GM18502 (cell line): ENCODE measurements around the gene VSTM2L.

Experiments used
- ATAC-seq: cut with Tn5 transposase; IDR thresholded peaks from one replicate; pipeline ENCODE4 v1.9.1; 2021; ENCODE audit warnings: mild to moderate bottlenecking; ENCODE audit not compliant: unreplicated experiment, poor library complexity

Gene VSTM2L

DNA sequence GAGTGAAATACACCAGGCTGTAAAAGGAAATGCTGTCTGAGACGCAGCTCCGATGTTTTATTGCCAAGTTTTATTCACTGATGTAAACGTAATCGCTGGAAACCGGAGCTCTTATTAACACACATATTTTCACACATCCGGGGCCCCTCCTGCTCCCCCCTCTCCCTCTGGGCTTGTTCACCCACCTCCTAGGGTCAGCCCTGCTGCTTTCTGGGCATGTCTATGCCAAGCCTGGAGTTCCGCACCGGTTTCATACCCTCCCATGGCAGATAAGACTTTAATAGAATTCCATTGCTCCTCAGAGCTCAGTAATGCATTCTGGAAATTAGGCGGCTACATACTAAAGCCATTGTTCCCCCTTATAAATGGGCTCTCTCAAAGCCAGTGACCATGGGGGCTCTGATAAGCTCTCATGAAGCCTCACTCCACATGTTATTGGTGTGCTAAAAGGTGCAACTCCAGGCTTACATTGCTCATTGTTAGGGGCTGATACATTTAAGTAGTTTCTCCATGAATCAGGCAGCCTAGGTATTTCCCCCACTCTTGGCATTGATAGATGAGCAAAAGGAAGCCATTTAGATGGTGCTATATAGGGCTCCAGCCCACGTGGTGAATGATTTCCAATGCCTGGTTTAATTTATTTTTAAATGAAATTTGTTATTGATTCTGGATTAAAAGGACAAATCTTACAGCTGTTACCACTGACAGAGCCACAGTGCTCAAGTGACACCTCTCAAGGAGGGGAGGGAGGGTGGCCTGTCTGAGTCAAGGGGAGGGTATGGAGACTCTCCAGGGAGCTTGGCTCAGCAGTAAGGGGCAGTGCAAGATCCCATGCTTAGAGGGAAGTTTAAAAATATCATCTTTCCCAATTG lies 4.5 kb upstream of the VSTM2L start:
- ATAC-seq = no peak

DNA sequence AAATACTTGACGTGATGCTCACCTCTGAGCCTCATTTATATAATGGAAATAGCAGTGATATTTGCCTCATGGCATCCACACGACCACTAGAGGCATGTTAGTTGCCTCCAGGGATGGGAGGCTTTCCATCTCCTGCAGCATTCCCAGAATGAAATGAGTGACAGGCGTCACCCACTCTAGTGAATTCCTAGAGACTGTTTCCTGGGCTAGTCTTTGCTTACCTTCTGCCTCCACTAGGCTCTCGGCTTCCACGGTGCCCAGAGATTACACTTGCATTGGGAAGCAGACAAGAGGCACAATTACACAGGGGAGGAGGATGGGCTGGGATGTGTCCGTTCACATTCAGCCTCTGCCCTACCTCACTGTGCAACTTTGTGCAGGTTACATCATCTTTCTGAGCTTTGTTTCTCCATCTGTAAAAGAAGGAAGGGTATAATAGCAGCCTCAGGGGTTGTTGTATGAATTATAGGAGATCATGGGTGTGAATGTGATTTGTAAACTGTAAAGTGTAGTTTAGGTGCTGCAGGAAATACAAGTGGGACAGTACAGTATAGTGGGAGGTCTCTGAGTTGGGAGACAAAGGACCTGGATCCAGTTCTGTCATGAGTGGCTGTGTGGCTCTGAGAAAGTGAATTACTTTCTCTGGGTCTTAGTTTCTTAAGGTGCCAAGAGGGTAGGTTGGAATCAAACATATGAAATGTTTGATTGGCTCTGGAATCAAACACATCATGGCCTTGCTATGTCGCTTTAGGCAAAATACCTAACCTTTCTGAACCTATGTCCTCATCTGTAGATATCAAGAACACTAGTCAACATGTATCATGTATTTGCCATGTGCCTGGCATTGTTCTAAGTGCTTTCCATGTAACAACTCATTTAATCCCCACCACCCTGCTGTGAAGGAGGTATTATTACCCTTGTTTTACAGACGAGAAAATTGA lies 3.6 kb upstream of the VSTM2L start:
- ATAC-seq = no peak

DNA sequence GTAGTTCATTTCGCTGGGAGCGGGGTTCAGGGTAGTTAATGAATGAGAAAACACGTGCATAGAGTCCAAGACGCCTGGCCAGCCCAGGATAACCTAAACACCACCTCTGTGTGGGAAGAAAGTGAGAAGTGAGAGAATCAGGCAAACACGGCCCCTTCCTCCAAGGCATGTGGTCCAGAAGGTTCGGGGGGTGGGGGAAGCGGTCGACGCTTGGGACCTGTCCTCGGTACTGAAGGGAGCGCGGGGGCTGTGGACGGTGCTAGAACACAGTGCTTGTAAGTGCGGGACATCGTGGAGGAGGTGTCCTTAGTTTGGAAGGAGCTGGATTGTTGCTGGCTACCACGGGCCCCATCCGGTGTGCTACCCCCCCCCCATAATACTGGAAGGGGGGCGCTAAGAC lies 1.7 kb upstream of the VSTM2L start:
- no peak for ATAC-seq

DNA sequence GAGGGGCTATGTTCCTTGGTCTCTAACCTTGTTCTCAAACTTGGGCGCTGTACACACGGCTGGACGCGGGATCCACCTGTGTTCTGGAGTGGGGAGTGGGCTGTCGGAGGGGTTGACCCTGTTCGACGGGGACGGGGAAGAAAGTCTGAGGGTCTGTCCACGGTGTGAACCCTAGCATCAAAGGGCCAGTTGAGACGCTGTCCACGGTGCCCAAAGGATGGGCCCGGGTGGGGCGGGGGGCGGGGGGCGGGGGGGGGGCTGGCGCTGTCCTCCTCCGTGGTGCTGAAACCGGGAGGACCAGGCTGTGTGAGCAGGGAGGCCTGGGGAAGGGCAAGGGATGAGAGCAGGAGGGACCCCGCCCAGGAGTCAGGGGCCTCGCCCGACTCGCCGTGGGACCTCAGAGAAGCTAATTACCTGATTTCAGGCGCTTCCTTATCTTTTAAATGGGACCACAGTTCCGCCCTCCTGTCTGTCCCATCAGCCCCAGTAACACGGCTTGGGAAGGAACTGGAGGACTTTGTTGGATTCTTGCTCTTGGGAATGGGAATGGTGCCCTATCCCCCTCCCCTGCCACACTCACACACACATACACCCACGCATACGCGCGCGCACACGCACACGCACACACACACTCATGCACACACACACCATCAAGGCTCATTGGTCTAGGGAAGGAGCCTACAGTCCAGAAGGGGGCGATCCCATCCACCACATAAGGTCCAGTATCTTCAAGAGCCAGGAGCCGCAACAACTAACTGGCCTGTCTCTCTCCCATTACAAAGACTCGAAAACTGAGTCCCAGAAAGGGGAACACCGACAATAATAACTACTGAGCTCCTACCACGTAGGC lies 1.0 kb upstream of the VSTM2L start:
- no peak for ATAC-seq

DNA sequence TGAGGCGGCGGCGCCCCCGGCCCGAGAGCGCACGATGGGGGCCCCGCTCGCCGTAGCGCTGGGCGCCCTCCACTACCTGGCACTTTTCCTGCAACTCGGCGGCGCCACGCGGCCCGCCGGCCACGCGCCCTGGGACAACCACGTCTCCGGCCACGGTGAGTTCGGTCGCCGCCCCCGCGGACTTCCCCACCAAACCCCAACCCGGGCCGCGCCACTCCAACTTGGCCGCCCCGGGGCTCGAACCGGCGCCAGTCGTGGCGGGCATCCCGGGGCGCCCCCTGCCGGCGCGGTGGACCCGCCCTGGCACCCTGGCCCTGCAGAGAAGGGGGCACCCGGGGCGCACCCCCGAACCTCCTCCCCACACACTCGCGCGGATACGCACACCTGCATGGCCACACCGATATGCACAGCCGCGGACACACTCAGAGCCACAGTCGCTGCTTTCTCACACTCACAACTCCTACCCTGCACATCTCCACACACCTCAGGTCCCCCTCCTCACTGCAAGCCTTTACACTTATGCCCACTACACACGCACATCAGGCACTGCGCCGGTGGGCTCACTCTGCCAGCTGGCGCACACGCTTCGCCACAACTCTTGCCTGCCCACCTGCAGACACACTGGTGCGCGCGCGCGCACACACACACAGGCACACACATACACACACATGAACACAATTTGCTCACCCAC lies 535 bp downstream of the VSTM2L start:
- ATAC-seq = no peak

DNA sequence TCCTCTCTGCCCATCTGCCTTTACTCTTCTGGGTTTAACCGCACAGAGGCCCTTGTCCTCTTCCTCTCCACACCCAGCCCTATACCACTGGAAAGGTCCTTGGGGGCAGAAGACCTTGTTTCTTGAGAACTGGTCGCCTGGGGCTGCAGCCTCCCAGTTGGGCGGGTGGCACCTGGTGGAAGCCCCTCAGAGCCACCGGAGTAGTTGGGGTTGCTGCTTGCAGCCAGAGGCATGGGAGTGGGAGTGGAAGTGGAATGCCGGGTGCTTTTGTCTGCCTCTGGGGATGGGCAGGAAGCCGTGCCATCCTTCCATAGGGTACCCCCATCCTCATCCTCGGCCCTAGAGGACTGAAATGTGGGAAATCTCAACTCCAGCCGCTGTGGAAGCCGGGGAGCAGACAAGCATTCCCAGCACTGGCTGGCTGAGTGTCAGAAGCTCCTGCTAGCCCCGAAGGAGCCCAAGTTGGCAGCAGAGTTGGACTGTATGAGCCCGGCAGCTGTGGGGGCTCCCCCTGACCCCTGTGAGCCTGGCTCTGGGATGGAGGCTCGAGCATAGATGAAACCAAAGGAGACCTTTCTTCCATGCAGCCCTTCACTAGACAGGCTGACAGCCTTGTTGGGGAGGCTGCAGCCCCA lies 1.2 kb downstream of the VSTM2L start:
- no peak for ATAC-seq

DNA sequence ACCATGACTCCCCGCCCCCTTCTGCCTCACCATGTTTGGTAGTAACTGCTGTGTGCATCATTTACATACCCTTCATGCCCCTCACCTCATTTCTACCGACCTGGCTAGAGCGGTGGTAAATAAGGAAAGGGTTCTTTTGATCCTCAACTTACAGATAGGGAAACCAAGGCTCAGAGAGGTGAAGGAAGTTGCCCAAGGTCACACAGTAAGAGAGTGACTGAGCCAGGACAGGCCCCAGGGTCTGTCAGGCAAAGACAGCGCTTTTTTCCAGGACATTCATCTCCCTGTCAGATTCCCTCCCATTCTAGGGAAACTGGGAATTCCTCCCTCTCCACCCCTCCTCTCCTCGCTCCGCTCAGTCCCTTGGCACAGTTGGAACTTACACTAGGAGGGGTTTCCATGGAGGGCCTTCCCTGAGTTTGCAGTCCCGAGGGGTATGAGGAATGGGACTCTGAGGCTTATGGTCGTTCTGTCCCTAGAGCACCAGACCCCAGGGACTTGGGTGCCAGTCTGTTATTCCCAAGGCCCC lies 2.0 kb downstream of the VSTM2L start:
- ATAC-seq = no peak

DNA sequence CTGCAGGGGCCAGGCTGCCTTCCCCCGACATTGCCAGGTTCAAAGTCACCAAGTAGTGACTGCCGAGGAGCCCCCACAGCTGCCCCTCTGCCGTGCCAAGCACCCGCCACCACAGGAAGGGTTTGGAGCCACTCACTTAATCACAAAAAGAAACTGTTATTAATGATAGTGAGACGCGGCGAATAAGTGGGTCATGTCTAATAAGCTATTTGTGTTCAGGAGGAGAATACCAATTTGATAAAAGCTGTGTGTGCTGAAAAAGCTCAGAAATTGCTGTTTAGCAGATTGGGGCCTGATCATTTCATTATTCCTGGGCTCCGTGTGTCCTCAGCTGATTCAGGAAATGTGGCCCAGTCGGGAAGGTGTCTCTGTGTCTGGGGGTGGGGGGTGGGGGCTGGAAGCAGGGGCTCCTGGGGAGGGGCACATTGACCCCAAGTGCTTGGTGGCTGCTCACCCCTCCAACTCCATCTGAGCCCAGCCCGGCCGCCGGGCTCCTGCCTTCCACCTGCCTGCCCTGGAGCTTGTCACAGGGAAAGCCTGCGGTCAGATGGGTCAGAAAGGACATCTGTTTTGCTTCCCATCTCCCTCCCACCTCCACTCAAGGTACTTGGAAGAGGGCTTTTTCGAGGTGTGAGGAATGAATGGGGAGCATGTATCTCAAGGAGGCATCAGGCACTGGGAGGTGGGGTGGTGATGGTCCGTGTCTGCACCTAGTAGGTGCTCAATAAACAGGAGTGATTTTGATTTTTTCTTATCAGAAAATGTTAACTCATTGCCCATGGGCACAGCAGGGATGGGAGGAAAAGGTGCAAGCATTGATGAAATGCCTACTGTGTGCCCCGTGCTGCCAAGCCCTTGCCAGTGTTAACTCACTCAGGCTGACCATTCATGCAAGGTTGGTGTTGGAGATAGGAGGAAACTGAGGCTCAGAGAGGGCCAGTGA lies 3.0 kb downstream of the VSTM2L start:
- no peak for ATAC-seq

DNA sequence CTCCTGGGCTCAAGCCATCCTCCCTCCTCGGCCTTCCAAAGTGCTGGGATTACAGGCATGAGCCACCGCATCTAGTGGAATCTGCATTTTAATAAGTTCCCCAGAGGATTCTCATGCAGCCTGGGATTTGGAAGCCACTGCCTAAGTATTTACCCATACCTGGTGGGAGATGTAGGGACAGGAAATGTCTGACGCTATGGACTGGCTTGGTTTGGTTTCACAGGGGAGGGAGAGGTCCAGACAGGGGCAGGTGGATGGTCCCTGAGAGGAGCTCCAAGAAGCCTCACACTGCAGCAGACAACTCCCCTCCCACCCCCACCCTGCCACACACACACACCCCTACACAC lies 4.4 kb downstream of the VSTM2L start:
- ATAC-seq = no peak

DNA sequence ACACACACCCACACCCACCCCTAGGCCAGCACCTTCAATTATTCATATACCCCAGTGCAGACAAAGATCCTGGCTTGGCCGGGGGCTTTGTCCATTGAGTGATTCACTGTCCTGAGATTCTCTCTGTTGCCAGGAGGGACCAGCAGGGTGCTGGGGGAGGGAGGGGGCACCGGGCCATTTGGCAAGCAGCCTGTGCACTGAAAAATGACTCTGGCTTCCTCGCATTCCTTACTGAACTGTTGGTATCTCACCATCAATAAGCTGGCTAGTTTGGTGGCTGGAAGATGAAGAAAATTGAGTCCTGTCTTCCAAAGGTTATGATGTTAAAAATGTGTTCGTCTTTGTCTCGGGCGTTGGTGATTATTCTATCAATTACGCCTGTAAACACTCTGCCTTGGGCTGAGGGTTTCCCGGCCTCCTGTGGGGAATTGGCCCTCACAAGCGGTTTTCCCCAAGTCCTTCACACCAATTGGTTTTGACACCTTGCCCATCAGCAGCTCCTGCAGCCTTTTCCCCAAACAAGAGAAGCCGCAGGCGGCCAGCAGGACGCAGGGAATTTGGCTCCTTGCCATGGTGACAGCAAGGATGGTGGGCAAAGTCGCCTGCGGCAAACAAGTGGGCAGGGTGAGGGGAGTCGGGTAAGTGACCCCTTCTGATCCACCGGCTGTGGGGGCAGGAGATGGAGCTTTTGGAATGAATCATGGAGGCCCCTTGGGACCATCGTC lies 4.9 kb downstream of the VSTM2L start:
- no peak for ATAC-seq

DNA sequence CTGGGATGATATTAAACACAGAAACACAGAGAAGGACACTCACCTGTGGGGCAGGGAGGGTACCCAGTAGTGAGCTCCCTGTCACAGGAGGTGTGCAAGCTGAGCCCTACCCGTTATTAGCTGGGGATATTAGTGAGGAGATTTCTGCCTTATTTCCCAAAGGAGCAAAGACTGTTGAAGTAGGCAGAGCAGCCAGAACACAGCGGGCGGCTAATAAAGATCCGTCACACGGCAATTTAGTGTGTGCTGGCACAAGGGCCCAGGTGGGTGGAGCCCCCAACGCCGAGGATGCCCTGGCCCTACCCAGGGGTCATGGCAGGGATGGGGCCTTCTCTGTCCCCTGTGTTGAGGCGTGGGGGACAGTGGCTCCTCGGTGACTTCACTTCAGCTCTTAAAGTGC lies 8.3 kb downstream of the VSTM2L start:
- no peak for ATAC-seq

DNA sequence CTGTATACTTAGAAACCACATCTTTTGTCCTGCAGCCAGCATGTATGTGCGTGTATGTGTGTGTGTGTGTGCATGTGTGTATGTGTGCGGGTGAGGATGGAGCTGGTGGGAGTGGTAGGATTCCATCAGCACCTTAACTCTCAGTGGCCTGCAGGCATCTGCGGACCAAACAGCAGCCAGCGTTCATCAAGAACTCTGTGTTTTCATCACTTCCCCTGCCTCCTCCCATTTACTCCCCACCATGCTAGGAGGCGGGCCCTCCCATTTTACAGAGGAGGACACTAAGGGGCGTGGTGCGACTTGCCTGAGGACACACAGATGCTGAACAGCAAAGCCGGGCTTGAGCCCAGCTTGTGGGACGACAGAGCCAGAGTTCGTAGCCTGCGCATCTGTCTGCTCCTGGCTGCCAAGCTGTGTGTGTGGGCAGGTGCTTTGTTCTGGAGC lies 8.9 kb downstream of the VSTM2L start:
- ATAC-seq = no peak

DNA sequence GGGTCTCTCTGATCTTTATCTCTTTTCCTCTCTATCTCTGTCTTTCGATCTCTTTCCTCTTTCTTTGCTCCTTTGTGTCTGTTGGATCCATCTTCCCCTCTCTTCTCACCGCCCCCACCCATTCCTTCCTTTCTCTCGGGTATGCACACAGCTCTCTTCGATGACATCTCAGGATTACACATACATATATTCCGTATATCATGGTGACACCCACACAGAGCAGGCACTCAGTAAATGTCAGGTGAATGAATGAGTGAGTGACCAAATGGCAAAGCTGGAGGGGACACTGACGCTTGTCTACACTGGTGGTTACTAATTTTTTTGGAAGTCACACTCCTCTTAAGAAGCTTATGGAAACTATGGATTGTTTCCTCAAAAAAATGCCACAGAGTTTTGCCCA lies 9.9 kb downstream of the VSTM2L start:
- ATAC-seq = no peak

DNA sequence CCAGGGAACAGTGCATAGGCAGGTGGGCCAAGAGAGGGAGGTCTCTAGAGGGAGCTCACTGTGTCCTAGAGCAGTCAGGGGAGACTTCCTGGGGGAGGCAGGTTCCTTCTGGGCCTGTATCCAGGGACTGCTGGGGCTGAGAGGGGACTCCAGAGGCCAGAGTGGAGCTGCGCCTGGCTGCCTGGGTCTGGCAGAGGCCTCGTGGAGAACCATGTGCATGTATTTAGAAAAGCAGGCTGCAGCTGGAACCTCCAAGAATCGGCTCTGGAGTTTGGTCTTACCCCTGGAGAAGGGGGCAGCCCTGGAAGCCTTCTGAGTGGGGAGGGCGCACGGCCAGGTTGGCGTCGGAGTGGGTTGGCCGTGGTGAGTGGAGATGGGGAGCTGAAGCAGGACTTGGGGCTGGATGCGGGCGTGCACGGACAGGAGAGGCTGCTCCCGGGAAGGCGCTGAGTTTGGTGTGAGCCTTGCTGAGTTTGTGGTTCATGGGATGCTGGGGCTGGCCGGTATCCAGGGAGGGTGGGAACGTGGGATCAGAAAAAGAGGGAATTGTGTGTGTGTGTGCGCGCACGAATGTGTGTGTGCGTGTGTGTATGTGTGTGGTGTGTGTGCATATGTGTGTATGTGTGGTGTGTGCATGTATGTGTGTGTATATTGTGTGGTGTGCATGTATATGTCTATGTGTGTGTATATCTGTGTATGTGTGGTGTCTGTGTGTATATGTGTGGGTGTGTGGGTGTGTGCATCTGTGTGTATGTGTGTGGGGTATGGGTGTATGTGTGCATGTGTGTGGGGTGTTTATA lies 10.8 kb downstream of the VSTM2L start:
- no peak for ATAC-seq

DNA sequence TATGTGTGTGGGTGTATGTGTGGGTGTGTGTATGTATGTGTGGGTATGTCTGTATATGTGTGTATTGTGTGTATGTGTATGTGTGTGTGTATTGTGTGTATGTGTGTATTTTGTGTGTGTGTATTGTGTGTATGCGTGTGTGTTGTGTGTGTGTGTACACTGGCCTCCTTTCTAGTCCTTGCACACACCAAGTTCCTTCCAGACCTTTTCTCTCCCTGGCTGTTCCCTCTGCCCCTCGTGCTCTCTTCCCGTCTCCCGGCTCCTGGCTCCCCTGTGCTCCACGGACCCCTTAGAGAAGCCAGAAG lies 11.4 kb downstream of the VSTM2L start:
- no peak for ATAC-seq

DNA sequence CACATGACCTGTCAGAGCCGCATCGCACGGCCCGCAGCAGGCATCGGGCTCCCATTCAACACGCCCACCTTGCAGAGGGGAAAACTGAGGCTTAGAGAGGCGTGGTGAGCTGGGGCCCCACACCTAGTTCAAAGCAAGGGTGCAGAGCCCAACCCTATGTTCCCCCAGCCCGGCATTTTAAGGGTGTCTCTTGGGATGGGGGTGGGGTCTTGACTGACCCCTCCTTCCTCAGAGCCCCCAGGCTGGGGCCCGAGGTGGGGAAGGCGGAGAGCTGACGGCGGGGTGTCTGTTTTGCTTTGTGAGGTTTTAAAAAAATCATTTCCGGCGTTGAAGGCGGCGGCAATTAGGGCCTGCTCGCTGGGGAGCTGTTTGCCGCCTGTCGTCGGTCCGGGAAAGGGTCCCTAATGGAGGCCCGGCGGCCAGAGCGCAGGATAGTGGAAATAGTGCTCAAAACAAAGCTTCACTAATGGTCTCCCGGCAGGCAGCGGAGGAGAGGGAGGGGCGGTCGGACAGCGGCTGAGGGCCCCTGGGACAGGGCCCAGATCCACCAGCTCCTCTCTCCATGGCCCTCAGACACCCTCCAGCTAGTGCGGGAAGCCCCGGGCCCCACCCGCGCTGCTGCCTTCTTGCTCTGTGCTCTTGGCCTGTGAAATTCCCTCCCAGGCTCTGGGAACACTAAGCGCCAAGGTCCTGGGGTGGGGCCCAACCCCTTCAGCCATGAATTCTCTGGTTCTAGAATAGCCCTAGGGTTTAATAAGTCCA lies 11.9 kb downstream of the VSTM2L start:
- ATAC-seq = no peak
